HG02970 (cell line): Measurements from ENCODE around the gene POU4F3.

Source experiments
- ATAC-seq: cut with Tn5 transposase; IDR thresholded peaks from one replicate; pipeline ENCODE4 v1.9.1; 2021; ENCODE audit warnings: mild to moderate bottlenecking, moderate library complexity, moderate number of reproducible peaks; ENCODE audit not compliant: unreplicated experiment, low FRiP score

POU4F3 gene

GRCh38 chr5:146388386-146388785, 49.7 kb downstream of the POU4F3 start:
- ATAC-seq, result no peak

GRCh38 chr5:146390469-146390868, 51.8 kb downstream of the POU4F3 start:
- ATAC-seq, result no peak
